Measurements from ENCODE around the gene FOLR3. TPM values are rescaled to one million over a fixed set of nuclear protein-coding genes. Genes with fewer than 3 reads are reported as not detected.

The FOLR3 gene
- total and polyA plus RNA-seq, 2 experiments from 2014 or later: not detected

GRCh38 chr11:72116019-72116755 is 19.3 kb upstream of the FOLR3 start:
- peaks cover 7% of the 10 kb centered on the region for H3K4me1 ChIP-seq (ENCODE audit: low read depth)
- TF ChIP-seq, protein P1, sequence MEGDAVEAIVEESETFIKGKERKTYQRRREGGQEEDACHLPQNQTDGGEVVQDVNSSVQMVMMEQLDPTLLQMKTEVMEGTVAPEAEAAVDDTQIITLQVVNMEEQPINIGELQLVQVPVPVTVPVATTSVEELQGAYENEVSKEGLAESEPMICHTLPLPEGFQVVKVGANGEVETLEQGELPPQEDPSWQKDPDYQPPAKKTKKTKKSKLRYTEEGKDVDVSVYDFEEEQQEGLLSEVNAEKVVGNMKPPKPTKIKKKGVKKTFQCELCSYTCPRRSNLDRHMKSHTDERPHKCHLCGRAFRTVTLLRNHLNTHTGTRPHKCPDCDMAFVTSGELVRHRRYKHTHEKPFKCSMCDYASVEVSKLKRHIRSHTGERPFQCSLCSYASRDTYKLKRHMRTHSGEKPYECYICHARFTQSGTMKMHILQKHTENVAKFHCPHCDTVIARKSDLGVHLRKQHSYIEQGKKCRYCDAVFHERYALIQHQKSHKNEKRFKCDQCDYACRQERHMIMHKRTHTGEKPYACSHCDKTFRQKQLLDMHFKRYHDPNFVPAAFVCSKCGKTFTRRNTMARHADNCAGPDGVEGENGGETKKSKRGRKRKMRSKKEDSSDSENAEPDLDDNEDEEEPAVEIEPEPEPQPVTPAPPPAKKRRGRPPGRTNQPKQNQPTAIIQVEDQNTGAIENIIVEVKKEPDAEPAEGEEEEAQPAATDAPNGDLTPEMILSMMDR (IDR thresholded peaks at IDR 0.05; ENCODE audit: low read depth, low read length): no peak
- DNase-seq (ENCODE audit: low read depth in 1 of 2, low spot score in 1 of 2): no peak
- no peaks in the 10 kb centered on the region for H3K9me3 ChIP-seq (ENCODE audit: low read depth)
- no peaks in the 10 kb centered on the region for H3K36me3 ChIP-seq
- no peak overlapping the region for H3K4me3 ChIP-seq
- no peak overlapping the region for H3K27ac ChIP-seq
- no peaks in the 10 kb centered on the region for H3K27me3 ChIP-seq

DNA sequence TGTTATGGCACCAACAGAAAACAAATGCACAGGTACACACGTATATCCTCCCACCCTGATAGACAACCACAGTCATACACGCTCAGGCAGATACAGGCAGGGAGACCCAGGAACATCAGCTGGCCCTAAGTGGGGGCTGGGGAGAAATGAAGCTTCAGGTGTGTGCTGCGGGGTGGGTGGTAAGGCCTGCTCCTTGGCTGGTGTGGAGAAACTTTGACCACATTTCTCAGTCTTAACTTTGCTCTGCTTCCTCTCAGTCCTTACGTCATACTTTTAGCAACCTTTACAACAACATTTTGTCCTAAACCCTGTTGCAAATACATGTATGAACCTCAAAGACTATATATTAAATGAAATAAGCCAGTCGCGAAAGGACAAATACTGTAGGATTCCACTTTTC is 16.3 kb upstream of the FOLR3 start:
- H3K36me3 ChIP-seq: no peaks in the 10 kb centered on the region
- no peaks in the 10 kb centered on the region for H3K4me1 ChIP-seq (ENCODE audit: low read depth)
- H3K27ac ChIP-seq: no peak overlapping the region
- no peak overlapping the region for H3K4me3 ChIP-seq
- DNase-seq (ENCODE audit: low read depth in 1 of 2, low spot score in 1 of 2): no peak
- no peaks in the 10 kb centered on the region for H3K27me3 ChIP-seq
- TF ChIP-seq, protein P1 (IDR thresholded peaks at IDR 0.05; ENCODE audit: low read depth, low read length): no peak
- no peaks in the 10 kb centered on the region for H3K9me3 ChIP-seq (ENCODE audit: low read depth)

GRCh38 chr11:72120930-72121329 is 14.6 kb upstream of the FOLR3 start:
- TF ChIP-seq, protein P1 (IDR thresholded peaks at IDR 0.05; ENCODE audit: low read depth, low read length): no peak
- H3K27ac ChIP-seq: no peak overlapping the region
- no peaks in the 10 kb centered on the region for H3K4me1 ChIP-seq (ENCODE audit: low read depth)
- no peaks in the 10 kb centered on the region for H3K27me3 ChIP-seq
- H3K9me3 ChIP-seq (ENCODE audit: low read depth): no peaks in the 10 kb centered on the region
- no peak overlapping the region for H3K4me3 ChIP-seq
- no peak for DNase-seq (ENCODE audit: low read depth in 1 of 2, low spot score in 1 of 2)
- no peaks in the 10 kb centered on the region for H3K36me3 ChIP-seq

DNA sequence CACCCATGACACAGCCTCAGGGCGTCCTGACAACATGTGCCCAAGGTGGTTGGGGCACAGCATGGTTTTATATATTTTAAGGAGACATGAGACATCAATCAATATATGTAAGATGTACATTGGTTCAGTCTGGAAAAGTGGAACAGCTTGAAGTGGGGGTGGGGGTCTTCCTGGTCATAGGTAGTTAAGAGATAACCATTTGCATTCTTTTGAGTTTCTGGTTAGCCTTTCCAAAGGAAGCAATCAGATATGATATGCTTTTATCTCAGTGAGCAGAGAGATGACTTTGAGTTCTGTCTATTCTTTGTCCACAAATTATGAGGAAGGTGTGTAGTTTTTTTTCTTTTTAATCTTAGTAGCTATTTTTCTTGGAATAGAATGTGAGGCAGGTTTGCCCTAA is 12.9 kb upstream of the FOLR3 start:
- no peaks in the 10 kb centered on the region for H3K36me3 ChIP-seq
- no peak overlapping the region for H3K4me3 ChIP-seq
- no peak for DNase-seq (ENCODE audit: low read depth in 1 of 2, low spot score in 1 of 2)
- no peaks in the 10 kb centered on the region for H3K27me3 ChIP-seq
- no peak overlapping the region for H3K27ac ChIP-seq
- H3K4me1 ChIP-seq (ENCODE audit: low read depth): no peaks in the 10 kb centered on the region
- H3K9me3 ChIP-seq (ENCODE audit: low read depth): no peaks in the 10 kb centered on the region
- TF ChIP-seq, protein P1 (IDR thresholded peaks at IDR 0.05; ENCODE audit: low read depth, low read length): no peak

- Histone ChIP-seq H3K4me3 (no peak overlapping the region), H3K9me3 (ENCODE audit: low read depth) (no peaks in the 10 kb centered on the region), H3K36me3 (no peaks in the 10 kb centered on the region), H3K27me3 (no peaks in the 10 kb centered on the region), H3K4me1 (ENCODE audit: low read depth) (no peaks in the 10 kb centered on the region), H3K27ac (no peak overlapping the region)
- TF ChIP-seq, protein P1 (IDR thresholded peaks at IDR 0.05; ENCODE audit: low read depth, low read length): no peak
- DNase-seq (ENCODE audit: low read depth in 1 of 2, low spot score in 1 of 2): no peak
These were observed 12.3 kb upstream of the FOLR3 start for GRCh38 chr11:72123117-72123653.
